ENCODE measurements around the gene TTC32.
"Not testable (repeated sequence)": the region's sequence is repeated elsewhere in the genome, so short reads cannot be mapped to it uniquely, and the experiment has no call there.

TTC32 gene

DNA sequence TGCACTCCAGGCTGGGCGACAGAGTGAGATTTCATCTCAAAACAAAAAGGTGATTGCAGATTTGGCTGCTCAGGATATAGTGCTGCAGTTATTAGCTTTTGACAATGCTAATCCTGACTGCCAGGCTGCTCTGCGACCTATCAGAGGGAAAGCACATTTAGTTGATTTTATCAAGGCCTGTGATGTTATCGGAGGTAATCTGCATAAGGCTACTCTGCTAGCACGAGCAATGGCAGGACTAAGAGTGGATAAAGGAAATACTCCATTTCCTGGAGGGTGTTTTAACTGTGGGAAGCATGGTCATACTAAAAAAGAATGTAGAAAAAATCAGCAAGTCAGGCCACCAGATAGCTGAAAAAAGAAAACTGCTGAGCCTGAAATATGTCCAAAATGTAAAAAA is 22.7 kb upstream of the TTC32 start:
- H3K4me3 Mint-ChIP-seq; H3K27me3 Mint-ChIP-seq; ATAC-seq (replicated peaks; ENCODE audit: extremely low read depth, poor library complexity, severe bottlenecking); H3K27ac Mint-ChIP-seq (ENCODE audit: low read depth); H3K4me1 Mint-ChIP-seq; DNase-seq (ENCODE audit: low spot score in 2 of 2); H3K36me3 Mint-ChIP-seq (ENCODE audit: insufficient read depth): not testable (repeated sequence)
- peaks cover 15% of the 10 kb centered on the region for H3K9me3 Mint-ChIP-seq

- not testable (repeated sequence) for H3K36me3 Mint-ChIP-seq (ENCODE audit: insufficient read depth); H3K27ac Mint-ChIP-seq (ENCODE audit: low read depth); DNase-seq (ENCODE audit: low spot score in 2 of 2); ATAC-seq (replicated peaks; ENCODE audit: extremely low read depth, poor library complexity, severe bottlenecking); H3K4me1 Mint-ChIP-seq; H3K4me3 Mint-ChIP-seq; H3K27me3 Mint-ChIP-seq
- H3K9me3 Mint-ChIP-seq, result peaks cover 11% of the 10 kb centered on the region
Observed at GRCh38 chr2:19922188-19922587, 20.4 kb upstream of the TTC32 start.

- Mint-ChIP-seq H3K36me3 (ENCODE audit: insufficient read depth) (no peaks in the 10 kb centered on the region), H3K9me3 (no peaks in the 10 kb centered on the region), H3K27me3 (no peaks in the 10 kb centered on the region), H3K4me1 (no peaks in the 10 kb centered on the region), H3K27ac (ENCODE audit: low read depth) (no peak overlapping the region), H3K4me3 (no peak overlapping the region)
- ATAC-seq (replicated peaks; ENCODE audit: extremely low read depth, poor library complexity, severe bottlenecking) (no peak), DNase-seq (ENCODE audit: low spot score in 2 of 2) (no peak)
Observed at GRCh38 chr2:19916385-19916950, 14.7 kb upstream of the TTC32 start.

GRCh38 chr2:19914266-19914975 is 12.6 kb upstream of the TTC32 start:
- Mint-ChIP-seq H3K9me3 (no peaks in the 10 kb centered on the region), H3K4me1 (no peaks in the 10 kb centered on the region), H3K27ac (ENCODE audit: low read depth) (no peak overlapping the region), H3K27me3 (no peaks in the 10 kb centered on the region), H3K36me3 (ENCODE audit: insufficient read depth) (no peaks in the 10 kb centered on the region), H3K4me3 (no peak overlapping the region)
- ATAC-seq (replicated peaks; ENCODE audit: extremely low read depth, poor library complexity, severe bottlenecking), result no peak
- no peak for DNase-seq (ENCODE audit: low spot score in 2 of 2)

DNA sequence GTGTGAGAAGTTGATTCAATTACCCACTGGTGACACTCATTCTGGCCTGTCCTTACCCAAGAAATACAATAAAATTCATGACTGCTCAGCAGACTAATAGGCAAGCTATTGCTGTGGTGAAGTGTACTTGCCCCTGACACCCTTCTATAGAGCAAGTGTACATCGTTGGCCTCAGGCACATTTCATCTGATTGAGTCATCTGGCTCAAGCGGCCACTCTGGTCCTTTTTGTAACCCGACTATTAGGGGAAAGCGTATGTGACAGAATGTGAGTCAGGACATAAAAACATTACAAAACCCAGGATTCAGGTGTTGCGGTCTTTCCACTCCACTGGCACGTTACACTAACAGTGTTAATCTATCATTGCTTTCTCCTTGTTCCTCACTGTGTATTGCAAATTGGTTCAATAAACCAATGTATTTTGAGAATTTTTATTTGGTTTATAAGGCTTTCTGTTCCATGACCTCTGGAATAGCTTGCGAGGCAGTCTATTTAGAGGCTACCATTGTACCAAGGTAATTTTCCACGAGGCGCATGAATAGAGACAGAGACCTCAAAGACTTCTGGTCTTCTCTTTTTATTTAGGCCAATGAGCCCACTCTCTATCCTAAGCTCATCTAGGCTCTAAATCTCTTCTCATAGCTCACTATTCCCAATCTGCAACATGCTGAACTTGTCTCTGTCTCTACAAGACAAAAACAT is 10.2 kb upstream of the TTC32 start:
- H3K27ac Mint-ChIP-seq (ENCODE audit: low read depth), result no peak overlapping the region
- no peak for ATAC-seq (replicated peaks; ENCODE audit: extremely low read depth, poor library complexity, severe bottlenecking)
- no peaks in the 10 kb centered on the region for H3K4me1 Mint-ChIP-seq
- DNase-seq (ENCODE audit: low spot score in 2 of 2), result no peak
- H3K27me3 Mint-ChIP-seq, result no peaks in the 10 kb centered on the region
- no peak overlapping the region for H3K4me3 Mint-ChIP-seq
- H3K9me3 Mint-ChIP-seq, result no peaks in the 10 kb centered on the region
- H3K36me3 Mint-ChIP-seq (ENCODE audit: insufficient read depth), result no peaks in the 10 kb centered on the region

- H3K4me1 Mint-ChIP-seq, result peaks cover 25% of the 10 kb centered on the region
- peaks cover 31% of the 10 kb centered on the region for H3K36me3 Mint-ChIP-seq (ENCODE audit: insufficient read depth)
- no peak for DNase-seq (ENCODE audit: low spot score in 2 of 2)
- peak overlapping the region; percentile 85 for H3K4me3 Mint-ChIP-seq
- no peaks in the 10 kb centered on the region for H3K9me3 Mint-ChIP-seq
- H3K27me3 Mint-ChIP-seq, result peaks cover 19% of the 10 kb centered on the region
- ATAC-seq (replicated peaks; ENCODE audit: extremely low read depth, poor library complexity, severe bottlenecking), result peak; percentile 4
- peak overlapping the region; percentile 94 for H3K27ac Mint-ChIP-seq (ENCODE audit: low read depth)
Observed at GRCh38 chr2:19902216-19902740, 495 bp upstream of the TTC32 start.

- DNase-seq (ENCODE audit: low spot score in 2 of 2) (no peak), ATAC-seq (replicated peaks; ENCODE audit: extremely low read depth, poor library complexity, severe bottlenecking) (peak; percentile 4)
- peaks cover 19% of the 10 kb centered on the region for H3K27me3 Mint-ChIP-seq
- peaks cover 25% of the 10 kb centered on the region for H3K4me1 Mint-ChIP-seq
- H3K27ac Mint-ChIP-seq (ENCODE audit: low read depth), result peak overlapping the region; percentile 94
- peak overlapping the region; percentile 85 for H3K4me3 Mint-ChIP-seq
- no peaks in the 10 kb centered on the region for H3K9me3 Mint-ChIP-seq
- H3K36me3 Mint-ChIP-seq (ENCODE audit: insufficient read depth), result peaks cover 31% of the 10 kb centered on the region
Observed at GRCh38 chr2:19900931-19901441, 797 bp downstream of the TTC32 start.

- ATAC-seq (replicated peaks; ENCODE audit: extremely low read depth, poor library complexity, severe bottlenecking) (peak; percentile 29), DNase-seq (ENCODE audit: low spot score in 2 of 2) (peak in 1 of 2 donors; percentile 24)
- H3K4me1 Mint-ChIP-seq, result peaks cover 25% of the 10 kb centered on the region
- peak overlapping the region; percentile 85 for H3K4me3 Mint-ChIP-seq
- H3K36me3 Mint-ChIP-seq (ENCODE audit: insufficient read depth), result peaks cover 31% of the 10 kb centered on the region
- peak overlapping the region; percentile 94 for H3K27ac Mint-ChIP-seq (ENCODE audit: low read depth)
- peaks cover 19% of the 10 kb centered on the region for H3K27me3 Mint-ChIP-seq
- H3K9me3 Mint-ChIP-seq, result no peaks in the 10 kb centered on the region
Observed at GRCh38 chr2:19899985-19900930, 1.5 kb downstream of the TTC32 start.

- Mint-ChIP-seq H3K4me3 (peak overlapping the region; percentile 9), H3K4me1 (peaks cover 32% of the 10 kb centered on the region), H3K9me3 (no peaks in the 10 kb centered on the region), H3K36me3 (ENCODE audit: insufficient read depth) (peaks cover 37% of the 10 kb centered on the region), H3K27ac (ENCODE audit: low read depth) (no peak overlapping the region), H3K27me3 (peaks cover 9% of the 10 kb centered on the region)
- DNase-seq (ENCODE audit: low spot score in 2 of 2) (no peak), ATAC-seq (replicated peaks; ENCODE audit: extremely low read depth, poor library complexity, severe bottlenecking) (no peak)
Observed at GRCh38 chr2:19898592-19899329, 3.0 kb downstream of the TTC32 start.

- H3K36me3 Mint-ChIP-seq (ENCODE audit: insufficient read depth), result peaks cover 37% of the 10 kb centered on the region
- DNase-seq (ENCODE audit: low spot score in 2 of 2), result no peak
- H3K4me1 Mint-ChIP-seq, result peaks cover 36% of the 10 kb centered on the region
- no peak for ATAC-seq (replicated peaks; ENCODE audit: extremely low read depth, poor library complexity, severe bottlenecking)
- H3K27ac Mint-ChIP-seq (ENCODE audit: low read depth), result peak overlapping the region; percentile 29
- H3K27me3 Mint-ChIP-seq, result no peaks in the 10 kb centered on the region
- H3K4me3 Mint-ChIP-seq, result no peak overlapping the region
- H3K9me3 Mint-ChIP-seq, result no peaks in the 10 kb centered on the region
Observed at GRCh38 chr2:19897623-19898245, 4.0 kb downstream of the TTC32 start.

DNA sequence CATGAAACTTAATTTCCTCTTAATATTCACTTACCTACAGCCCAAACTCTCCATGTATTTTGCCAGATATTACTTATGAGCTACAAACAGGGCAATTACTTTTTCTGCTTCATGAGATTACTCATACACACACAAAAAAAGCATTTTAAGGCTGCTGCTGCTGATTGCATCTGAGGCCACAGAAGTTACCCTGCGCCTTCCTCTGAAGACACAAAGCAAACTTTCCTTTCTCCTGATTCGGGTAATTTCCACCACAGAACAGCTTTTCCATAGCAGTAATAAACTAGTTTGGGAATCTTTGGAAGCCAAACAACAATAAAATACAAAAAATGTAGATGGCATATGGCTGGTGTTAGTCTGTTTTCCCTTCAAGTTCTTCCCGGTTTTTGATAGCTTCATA is 6.2 kb downstream of the TTC32 start:
- peaks cover 39% of the 10 kb centered on the region for H3K4me1 Mint-ChIP-seq
- ATAC-seq (replicated peaks; ENCODE audit: extremely low read depth, poor library complexity, severe bottlenecking) (no peak), DNase-seq (ENCODE audit: low spot score in 2 of 2) (no peak)
- no peaks in the 10 kb centered on the region for H3K27me3 Mint-ChIP-seq
- no peak overlapping the region for H3K4me3 Mint-ChIP-seq
- H3K36me3 Mint-ChIP-seq (ENCODE audit: insufficient read depth), result peaks cover 16% of the 10 kb centered on the region
- H3K27ac Mint-ChIP-seq (ENCODE audit: low read depth), result no peak overlapping the region
- no peaks in the 10 kb centered on the region for H3K9me3 Mint-ChIP-seq
